VCaP (cell line): Measurements from ENCODE around the gene ARNT2.

Experiments
- H3K27ac ChIP-seq: fragments of 450-650 bp; 2 replicates; pipeline ENCODE4 v1.5.1; 2017
- TF ChIP-seq, protein P1 (sequence below): fragments of 450-650 bp; conservative IDR thresholded peaks from 2 replicates; pipeline ENCODE4 v1.5.1; 2017; ENCODE audit warnings: mild to moderate bottlenecking, moderate library complexity

Gene ARNT2

GRCh38 chr15:80559320-80559693 is 155.1 kb downstream of the ARNT2 start:
- H3K27ac ChIP-seq: no peak overlapping the region
- TF ChIP-seq, protein P1, sequence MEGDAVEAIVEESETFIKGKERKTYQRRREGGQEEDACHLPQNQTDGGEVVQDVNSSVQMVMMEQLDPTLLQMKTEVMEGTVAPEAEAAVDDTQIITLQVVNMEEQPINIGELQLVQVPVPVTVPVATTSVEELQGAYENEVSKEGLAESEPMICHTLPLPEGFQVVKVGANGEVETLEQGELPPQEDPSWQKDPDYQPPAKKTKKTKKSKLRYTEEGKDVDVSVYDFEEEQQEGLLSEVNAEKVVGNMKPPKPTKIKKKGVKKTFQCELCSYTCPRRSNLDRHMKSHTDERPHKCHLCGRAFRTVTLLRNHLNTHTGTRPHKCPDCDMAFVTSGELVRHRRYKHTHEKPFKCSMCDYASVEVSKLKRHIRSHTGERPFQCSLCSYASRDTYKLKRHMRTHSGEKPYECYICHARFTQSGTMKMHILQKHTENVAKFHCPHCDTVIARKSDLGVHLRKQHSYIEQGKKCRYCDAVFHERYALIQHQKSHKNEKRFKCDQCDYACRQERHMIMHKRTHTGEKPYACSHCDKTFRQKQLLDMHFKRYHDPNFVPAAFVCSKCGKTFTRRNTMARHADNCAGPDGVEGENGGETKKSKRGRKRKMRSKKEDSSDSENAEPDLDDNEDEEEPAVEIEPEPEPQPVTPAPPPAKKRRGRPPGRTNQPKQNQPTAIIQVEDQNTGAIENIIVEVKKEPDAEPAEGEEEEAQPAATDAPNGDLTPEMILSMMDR: no peak

GRCh38 chr15:80559761-80560160 is 155.6 kb downstream of the ARNT2 start:
- TF ChIP-seq, protein P1: no peak

GRCh38 chr15:80560601-80561400 is 156.6 kb downstream of the ARNT2 start:
- TF ChIP-seq, protein P1: no peak
- H3K27ac ChIP-seq: no peak overlapping the region

More at GRCh38 chr15:80559761-80560160, 155.6 kb downstream of the ARNT2 start:
- H3K27ac ChIP-seq: no peak overlapping the region

DNA sequence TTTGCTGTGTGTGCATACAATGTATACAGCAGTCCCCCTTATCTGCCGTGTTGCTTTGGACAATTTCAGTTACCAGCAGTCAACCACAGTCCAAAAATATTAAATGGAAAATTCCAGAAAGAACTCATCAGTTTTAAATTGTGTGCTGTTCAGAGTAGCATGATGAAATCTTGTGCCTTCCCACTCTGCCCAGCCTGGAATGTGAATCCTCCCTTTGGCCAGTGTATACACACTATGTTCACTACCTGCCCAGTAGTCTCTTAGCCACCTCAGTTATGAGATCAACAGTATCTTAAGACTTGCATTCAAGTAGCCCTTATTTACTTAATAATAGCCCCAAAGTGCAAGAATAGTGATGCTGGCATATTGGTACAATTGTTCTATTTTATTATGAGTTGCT is 157.3 kb downstream of the ARNT2 start:
- no peak overlapping the region for H3K27ac ChIP-seq
- TF ChIP-seq, protein P1: no peak

GRCh38 chr15:80562033-80562432 is 157.9 kb downstream of the ARNT2 start:
- TF ChIP-seq, protein P1: no peak

GRCh38 chr15:80562846-80563245 is 158.7 kb downstream of the ARNT2 start:
- TF ChIP-seq, protein P1: no peak

More at GRCh38 chr15:80562033-80562432, 157.9 kb downstream of the ARNT2 start:
- H3K27ac ChIP-seq: no peak overlapping the region

DNA sequence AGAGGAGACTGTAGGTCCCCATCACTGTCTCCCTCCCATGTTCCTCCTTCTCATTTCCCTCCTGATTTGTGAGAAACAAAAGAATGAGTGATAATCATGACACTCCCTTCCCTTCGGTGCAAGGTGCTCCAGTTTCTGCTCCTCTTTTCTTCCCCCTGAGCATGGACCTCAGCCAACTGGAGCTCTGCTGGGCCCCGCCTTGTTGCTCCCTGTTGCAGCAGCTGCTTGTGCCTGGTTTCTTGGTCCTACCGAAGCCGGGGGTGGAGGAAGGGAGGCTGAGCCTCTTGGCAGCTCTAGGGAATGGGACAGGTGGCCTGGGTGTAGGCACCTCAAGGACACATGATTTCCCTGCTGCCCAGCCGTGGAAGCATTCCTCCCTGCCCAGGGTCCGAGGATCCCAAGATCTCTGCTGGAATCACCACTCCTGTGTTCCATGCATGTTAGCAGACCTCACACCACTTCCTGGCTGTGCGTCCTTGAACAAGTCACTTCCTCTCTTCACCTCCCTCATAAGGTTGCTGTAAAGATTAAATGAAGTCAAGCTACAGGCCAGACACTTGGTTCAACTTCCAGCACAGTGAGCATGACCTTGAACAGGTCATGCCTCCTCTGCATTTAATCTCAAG is 159.3 kb downstream of the ARNT2 start:
- no peak overlapping the region for H3K27ac ChIP-seq
- TF ChIP-seq, protein P1: no peak

More at GRCh38 chr15:80562846-80563245, 158.7 kb downstream of the ARNT2 start:
- H3K27ac ChIP-seq: no peak overlapping the region
